ENCODE data around the gene NFAT5. TPM values are rescaled to one million over a fixed set of nuclear protein-coding genes. Genes with fewer than 3 reads are reported as not detected.

Gene NFAT5
- total and polyA plus RNA-seq, 9 of the 15 experiments (the other 6 are each of a cell fraction or from before 2014, with no cell fraction given), result 0.78 to 20.5 (median 12.4) TPM

- TF ChIP-seq PBX2 (CRISPR knock-in tag; IDR thresholded peaks at IDR 0.05; ENCODE audit: low read depth) (no peak), PBX2 (tag; conservative IDR thresholded peaks at IDR 0.05; ENCODE audit: low read depth) (no peak), NFRKB (IDR thresholded peaks at IDR 0.05; ENCODE audit: low read depth) (peak; percentile 84), NCOA4 (IDR thresholded peaks at IDR 0.05; ENCODE audit: partially characterized antibody) (no peak), LCOR (CRISPR knock-in tag; IDR thresholded peaks at IDR 0.05) (no peak), BHLHE40 (IDR thresholded peaks at IDR 0.05; ENCODE audit: low read length) (no peak), ZNF277 (CRISPR knock-in tag; IDR thresholded peaks at IDR 0.05; ENCODE audit: borderline replicate concordance) (no peak), RUNX1 (IDR thresholded peaks at IDR 0.05; ENCODE audit: low read depth) (peak; percentile 23; the same call in 1 of the 2 replicates), ZNF75A (CRISPR knock-in tag; IDR thresholded peaks at IDR 0.05) (no peak), ETV1 (tag; conservative IDR thresholded peaks at IDR 0.05; ENCODE audit: low read depth) (peak; percentile 50), RFX1 (IDR thresholded peaks at IDR 0.05) (no peak), ZNF77 (CRISPR knock-in tag; IDR thresholded peaks at IDR 0.05) (no peak), ZNF318 (IDR thresholded peaks at IDR 0.05; ENCODE audit: borderline replicate concordance in 1 of 2, low read depth in 1 of 2) (0 out of 4 replicates have a peak, but pooled peaks of 1 of the 2 experiments have one; percentile 33)
Observed at GRCh38 chr16:69725480-69726312, 159.9 kb downstream of the NFAT5 start (continued).

Measured in K562 (cell line).